Measurements from ENCODE around the gene TOMM34.

Gene TOMM34, protein sequence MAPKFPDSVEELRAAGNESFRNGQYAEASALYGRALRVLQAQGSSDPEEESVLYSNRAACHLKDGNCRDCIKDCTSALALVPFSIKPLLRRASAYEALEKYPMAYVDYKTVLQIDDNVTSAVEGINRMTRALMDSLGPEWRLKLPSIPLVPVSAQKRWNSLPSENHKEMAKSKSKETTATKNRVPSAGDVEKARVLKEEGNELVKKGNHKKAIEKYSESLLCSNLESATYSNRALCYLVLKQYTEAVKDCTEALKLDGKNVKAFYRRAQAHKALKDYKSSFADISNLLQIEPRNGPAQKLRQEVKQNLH

GRCh38 chr20:44960103-44960852 is at the start of gene TOMM34:
TSS of gene TOMM34 (minus strand) at chr20:44960397. CDS start at chr20:44960333, 64 bp downstream.
- DNase-seq (ENCODE audit: low spot score): peak; percentile 95

- no peak for DNase-seq (ENCODE audit: low spot score)
These were observed 48.4 kb upstream of the TOMM34 start for GRCh38 chr20:45008521-45009049.

DNA sequence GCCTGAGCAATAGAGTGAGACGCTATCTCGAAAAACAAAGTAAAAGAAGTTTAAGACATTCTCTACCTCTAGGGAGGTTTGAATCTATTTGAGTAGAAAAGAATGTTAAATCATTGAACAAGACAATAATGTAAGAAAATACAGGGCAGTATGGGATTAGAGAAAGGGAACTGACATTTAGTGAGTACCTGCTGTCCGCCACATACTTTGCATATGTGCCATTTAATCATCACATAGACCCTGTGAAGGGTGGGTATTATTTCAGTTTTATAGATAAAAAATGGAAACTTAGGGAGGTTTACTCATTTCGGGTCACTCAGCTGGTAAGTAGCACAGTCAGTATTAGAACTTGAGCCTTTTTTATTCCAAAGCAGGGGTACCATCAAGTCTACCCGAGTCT is 37.5 kb upstream of the TOMM34 start:
- DNase-seq (ENCODE audit: low spot score): no peak

DNA sequence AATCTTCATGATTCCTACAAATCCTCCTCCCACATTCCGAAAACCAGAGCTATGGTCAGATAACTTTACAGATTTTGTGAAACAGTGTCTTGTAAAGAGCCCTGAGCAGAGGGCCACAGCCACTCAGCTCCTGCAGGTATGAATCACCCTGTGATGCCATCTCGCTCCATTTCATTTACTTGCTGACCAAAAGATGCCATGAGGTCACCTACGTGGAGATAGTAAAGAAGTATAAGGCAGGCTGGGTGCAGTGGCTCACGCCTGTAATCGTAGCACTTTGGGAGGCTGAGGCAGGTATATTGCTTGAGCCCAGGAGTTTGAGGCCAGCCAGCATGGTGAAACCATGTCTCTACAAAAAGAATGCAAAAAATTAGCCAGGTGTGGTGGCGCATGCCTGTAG is 37.0 kb upstream of the TOMM34 start:
- DNase-seq (ENCODE audit: low spot score): no peak

GRCh38 chr20:44993343-44993742 is 33.1 kb upstream of the TOMM34 start:
- no peak for DNase-seq (ENCODE audit: low spot score)

DNA sequence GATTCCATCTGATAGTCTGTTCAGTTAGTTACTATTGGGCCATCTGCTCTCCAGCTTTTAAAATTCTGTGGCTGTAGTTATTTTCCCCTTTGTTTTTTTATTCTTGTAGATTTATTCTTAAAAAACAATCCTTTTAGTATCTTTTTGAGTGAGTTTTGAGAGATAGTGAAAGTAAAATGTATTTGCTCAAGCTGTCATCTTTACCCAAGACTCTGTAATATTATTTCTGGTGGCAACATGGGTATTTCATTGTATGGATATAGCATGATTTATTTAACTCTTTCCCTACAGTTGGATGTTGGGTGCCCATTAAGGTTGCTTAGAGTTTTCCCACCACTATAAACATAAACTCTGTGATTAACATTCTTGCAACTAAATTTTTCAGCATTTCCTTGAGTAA is 30.8 kb upstream of the TOMM34 start:
- no peak for DNase-seq (ENCODE audit: low spot score)

DNA sequence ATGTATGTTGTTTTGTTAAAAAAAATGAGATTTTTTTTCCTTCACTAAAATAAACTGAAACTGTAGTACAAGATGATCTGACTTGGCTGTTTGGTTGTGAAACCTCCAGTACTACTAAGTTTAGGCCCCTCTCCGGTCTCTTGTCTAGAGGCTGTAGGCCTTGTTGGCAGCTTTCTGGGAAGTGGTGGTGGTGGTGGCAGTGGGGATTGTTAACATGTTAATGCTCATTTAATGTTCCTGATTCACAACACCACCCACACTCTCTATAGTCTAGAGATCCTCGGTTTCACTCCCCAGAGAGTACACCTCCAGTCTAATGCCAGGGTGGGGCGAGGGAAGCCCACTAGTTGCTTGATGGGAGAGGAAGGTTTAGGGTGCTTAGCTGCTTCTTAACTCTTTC is 30.2 kb upstream of the TOMM34 start:
- DNase-seq (ENCODE audit: low spot score): no peak

- DNase-seq (ENCODE audit: low spot score): no peak
These were observed 28.5 kb upstream of the TOMM34 start for GRCh38 chr20:44988631-44989171.

- DNase-seq (ENCODE audit: low spot score): no peak
These were observed 23.0 kb upstream of the TOMM34 start for GRCh38 chr20:44983093-44983674.

- DNase-seq (ENCODE audit: low spot score): no peak
These were observed 21.7 kb upstream of the TOMM34 start for GRCh38 chr20:44981736-44982406.

DNA sequence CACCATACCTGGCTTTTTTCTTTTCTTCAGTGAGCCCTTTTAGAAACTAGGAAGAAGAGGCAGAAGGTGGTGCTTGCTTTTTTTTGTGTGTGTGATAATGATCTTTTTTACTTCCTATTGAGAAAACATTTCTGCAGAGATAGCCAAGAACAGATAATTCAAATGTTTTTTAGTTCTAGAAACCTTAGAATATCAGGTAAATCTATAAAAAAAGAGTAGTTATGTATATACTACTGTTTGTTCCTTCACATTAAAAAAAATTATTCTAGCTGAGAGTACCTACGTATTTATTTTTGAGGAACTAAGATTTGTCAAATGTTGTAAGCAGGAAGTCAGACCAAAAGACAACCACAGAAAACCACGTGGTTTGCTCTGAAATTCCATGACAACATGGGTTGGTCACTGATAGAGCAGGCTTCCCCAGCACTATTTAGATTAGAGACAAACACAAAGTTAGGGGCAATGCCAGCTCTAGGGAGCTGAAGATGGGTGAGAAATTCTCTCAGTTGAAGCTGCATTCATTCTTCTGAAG is 19.0 kb upstream of the TOMM34 start:
- DNase-seq (ENCODE audit: low spot score): peak; percentile 50

DNA sequence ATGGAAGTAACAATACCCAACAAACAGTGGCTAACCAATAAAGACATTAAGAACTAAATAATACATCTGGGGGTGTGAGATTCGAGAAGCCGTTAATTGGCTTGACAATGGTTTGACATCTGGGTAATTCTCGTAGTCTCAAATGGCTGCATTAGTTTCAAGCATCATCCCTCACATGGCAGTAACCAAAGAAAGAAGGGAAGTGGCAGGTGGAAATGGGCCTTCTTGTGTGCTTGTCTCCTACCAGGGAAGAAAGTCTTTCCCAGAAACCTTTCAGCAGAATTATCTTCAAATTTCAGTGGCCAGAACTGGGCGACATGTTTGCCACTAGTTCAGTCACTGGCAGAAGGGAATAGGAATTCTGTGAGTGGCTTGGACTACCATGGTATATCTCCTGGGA is 16.5 kb upstream of the TOMM34 start:
- DNase-seq (ENCODE audit: low spot score): no peak

- DNase-seq (ENCODE audit: low spot score): no peak
These were observed 12.9 kb upstream of the TOMM34 start for GRCh38 chr20:44973053-44973452.

DNA sequence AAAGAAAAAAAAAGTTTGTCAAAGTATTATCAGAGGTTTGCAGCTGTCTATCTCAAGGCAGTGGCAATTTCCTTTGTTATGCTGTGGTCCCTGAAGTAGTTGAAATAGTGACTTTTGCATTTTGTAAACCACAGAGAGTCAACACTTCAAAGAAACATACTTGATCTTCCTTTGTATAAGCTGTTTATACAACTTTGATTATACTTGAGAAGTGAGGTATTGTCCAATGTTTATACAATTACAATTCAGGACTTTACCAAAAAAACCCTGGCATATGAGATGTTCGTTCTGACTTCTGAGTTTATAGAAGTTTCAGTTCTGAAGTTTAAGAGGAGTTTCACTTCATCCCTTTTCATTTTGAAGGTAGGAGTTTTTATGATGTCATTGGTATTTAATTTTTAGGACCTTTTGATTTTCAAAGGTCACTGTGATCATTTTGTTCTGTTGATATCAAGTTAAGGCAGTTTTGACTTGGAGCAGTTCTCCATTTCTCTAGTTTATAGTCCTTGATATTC is 10.1 kb upstream of the TOMM34 start:
- DNase-seq (ENCODE audit: low spot score): peak; percentile 39

GRCh38 chr20:44969300-44969894 is 9.2 kb upstream of the TOMM34 start:
- peak; percentile 55 for DNase-seq (ENCODE audit: low spot score)

GRCh38 chr20:44967207-44967807 is 7.1 kb upstream of the TOMM34 start:
- peak; percentile 26 for DNase-seq (ENCODE audit: low spot score)

DNA sequence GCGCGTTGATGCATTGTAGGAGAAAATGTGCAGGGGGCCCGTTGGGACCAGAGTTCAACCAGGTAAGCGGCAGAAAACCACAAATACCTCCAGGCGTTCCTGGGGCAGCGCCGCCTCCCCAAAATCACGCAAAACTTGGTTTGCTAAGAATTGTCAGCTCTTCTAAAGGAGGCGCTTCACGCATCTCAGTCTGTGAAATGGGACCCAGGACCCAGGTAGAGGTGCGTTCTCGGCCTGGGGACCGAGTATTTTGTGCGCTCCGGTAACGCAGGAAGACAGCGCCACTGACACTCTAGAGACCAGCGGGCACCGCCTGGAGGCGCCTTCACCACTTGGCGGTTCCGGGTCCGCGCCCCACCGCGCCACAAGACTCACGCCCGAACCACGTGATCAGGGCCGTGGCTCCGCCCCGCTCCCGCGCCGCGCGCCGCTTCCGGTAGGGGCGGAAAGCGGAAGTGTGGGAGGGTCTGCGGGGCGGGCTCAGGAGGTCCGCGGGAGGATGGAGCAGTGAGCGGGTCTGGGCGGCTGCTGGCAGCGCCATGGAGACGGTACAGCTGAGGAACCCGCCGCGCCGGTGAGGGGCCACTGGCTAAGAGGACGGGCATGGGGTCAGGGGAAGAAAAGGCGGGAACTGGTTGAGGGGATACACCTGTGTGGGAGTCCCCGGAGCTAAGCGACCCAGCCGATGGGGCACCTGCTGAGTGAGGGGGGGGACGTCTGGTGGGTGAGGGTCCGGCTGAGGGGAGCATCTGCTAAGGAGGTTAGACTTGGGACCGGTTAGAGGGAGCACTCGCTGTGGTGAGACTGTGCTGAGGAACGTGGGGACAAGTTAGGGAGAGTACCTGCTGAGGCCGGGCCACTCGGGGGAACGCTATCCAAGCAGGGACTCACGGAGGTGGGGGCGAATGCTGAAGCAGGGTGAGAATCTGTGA is 6.1 kb upstream of the TOMM34 start, which contains the start of gene STK4:
TSS of gene STK4 (plus strand) at position 483 of the 932 bp plus-strand sequence. CDS start at position 540, 57 bp downstream.
- DNase-seq (ENCODE audit: low spot score): peak; percentile 93

GRCh38 chr20:44965651-44966029 is 5.4 kb upstream of the TOMM34 start:
- DNase-seq (ENCODE audit: low spot score): no peak
